ENCODE data around the gene NKTR.

Gene NKTR

DNA sequence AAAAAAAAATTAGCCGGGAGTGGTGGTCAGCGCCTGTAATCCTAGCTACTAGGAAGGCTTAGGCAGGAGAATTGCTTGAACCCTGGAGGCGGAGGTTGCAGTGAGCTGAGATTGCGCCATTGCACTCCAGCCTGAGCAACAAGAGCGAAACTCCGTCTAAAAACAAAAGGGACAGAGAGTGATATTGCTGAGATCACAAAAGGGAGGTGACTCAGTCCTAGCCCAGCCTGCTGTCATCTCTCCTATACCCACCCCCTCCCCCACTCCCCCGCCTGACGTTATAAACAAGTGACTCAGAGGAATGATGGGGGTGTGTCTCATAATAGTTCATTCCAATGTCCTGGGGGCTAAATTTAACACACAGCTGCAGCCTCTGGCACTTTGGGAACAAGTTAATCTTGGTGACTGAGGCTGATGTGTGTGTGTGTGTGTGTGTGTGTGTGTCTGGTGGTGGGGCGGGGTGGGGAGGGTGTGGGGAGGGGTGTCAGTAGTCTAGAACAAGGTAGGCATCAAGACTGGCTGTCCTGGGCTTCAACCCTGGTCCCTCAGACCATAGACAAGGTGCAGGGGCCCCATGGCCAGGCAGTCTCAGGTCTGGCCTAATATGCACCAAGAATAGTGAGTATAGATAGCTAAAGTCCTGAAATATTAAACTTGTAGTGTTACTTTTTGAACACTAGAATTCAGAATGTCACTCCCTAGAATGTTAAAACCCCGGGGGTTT lies 83.6 kb downstream of the NKTR start:
- H3K36me3 ChIP-seq (replicated peaks; ENCODE audit: insufficient read depth, low read length), result no peaks in the 10 kb centered on the region
- H3F3A ChIP-seq (ENCODE audit: insufficient read depth, low read length), result no peaks in the 10 kb centered on the region
- peak; percentile 14 for DNase-seq
- H3K4me3 ChIP-seq (ENCODE audit: low read length), result no peak overlapping the region
- H3K9me2 ChIP-seq (replicated peaks; ENCODE audit: insufficient read depth, low read length), result no peaks in the 10 kb centered on the region
- H2AFZ ChIP-seq (ENCODE audit: low read length), result no peak overlapping the region
- TF ChIP-seq EZH2phosphoT487 (IDR thresholded peaks at IDR 0.05; ENCODE audit: low read length), result no peak
- TF ChIP-seq EZH2 (optimal IDR thresholded peaks at IDR 0.05; ENCODE audit: low read depth, low read length), result no peak
- no peak for TF ChIP-seq CTCF (IDR thresholded peaks at IDR 0.05; ENCODE audit: low read length)
- no peak overlapping the region for H3K4me2 ChIP-seq (ENCODE audit: low read depth, low read length)
- H4K20me1 ChIP-seq (ENCODE audit: insufficient read depth, low read length), result no peaks in the 10 kb centered on the region
- H3K27ac ChIP-seq (ENCODE audit: low read length), result no peak overlapping the region
- H3K79me2 ChIP-seq (ENCODE audit: low read length), result no peaks in the 10 kb centered on the region
- no peaks in the 10 kb centered on the region for H3K9me3 ChIP-seq (replicated peaks; ENCODE audit: insufficient read depth, low read length)
- peaks cover 4% of the 10 kb centered on the region for H3K27me3 ChIP-seq (replicated peaks; ENCODE audit: insufficient read depth, low read length)
- H3K9ac ChIP-seq (ENCODE audit: low read length), result no peak overlapping the region
- H3K4me1 ChIP-seq (ENCODE audit: low read length), result no peaks in the 10 kb centered on the region

- TF ChIP-seq EZH2phosphoT487 (IDR thresholded peaks at IDR 0.05; ENCODE audit: low read length) (no peak), EZH2 (optimal IDR thresholded peaks at IDR 0.05; ENCODE audit: low read depth, low read length) (no peak), CTCF (IDR thresholded peaks at IDR 0.05; ENCODE audit: low read length) (no peak)
- Histone ChIP-seq H3K27ac (ENCODE audit: low read length) (no peak overlapping the region), H3K4me2 (ENCODE audit: low read depth, low read length) (no peak overlapping the region), H3K9me2 (replicated peaks; ENCODE audit: insufficient read depth, low read length) (no peaks in the 10 kb centered on the region), H3K36me3 (replicated peaks; ENCODE audit: insufficient read depth, low read length) (no peaks in the 10 kb centered on the region), H3K4me1 (ENCODE audit: low read length) (no peaks in the 10 kb centered on the region), H3K27me3 (replicated peaks; ENCODE audit: insufficient read depth, low read length) (peaks cover 5% of the 10 kb centered on the region), H4K20me1 (ENCODE audit: insufficient read depth, low read length) (no peaks in the 10 kb centered on the region), H3K4me3 (ENCODE audit: low read length) (no peak overlapping the region), H2AFZ (ENCODE audit: low read length) (no peak overlapping the region), H3K79me2 (ENCODE audit: low read length) (no peaks in the 10 kb centered on the region), H3K9ac (ENCODE audit: low read length) (no peak overlapping the region), H3K9me3 (replicated peaks; ENCODE audit: insufficient read depth, low read length) (no peaks in the 10 kb centered on the region), H3F3A (ENCODE audit: insufficient read depth, low read length) (no peaks in the 10 kb centered on the region)
- no peak for DNase-seq
These were observed 84.3 kb downstream of the NKTR start for GRCh38 chr3:42684632-42685362.

DNA sequence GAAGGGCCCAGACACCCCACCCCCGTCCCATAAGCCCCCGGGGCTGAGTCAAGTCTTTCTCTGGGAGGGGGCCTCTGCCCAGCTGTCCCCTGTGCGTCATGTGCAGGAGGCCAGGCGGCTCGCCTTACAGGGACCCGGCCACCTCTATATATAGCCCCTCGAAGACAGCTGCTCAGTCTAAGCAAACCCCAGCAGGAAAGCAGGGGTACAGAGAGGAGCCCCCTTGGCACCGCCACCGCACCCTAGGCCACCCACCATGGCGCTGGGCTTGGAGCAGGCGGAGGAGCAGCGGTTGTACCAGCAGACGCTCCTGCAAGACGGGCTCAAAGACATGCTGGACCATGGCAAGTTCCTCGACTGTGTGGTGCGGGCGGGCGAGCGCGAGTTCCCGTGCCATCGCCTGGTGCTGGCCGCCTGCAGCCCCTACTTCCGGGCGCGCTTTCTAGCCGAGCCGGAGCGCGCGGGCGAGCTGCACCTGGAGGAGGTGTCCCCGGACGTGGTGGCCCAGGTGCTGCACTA lies 84.9 kb downstream of the NKTR start, which contains the start of gene KLHL40:
Gene KLHL40, plus strand, starts transcription at position 175 of the 519 bp plus-strand sequence. Its CDS starts 82 bp downstream, at position 257.
- Histone ChIP-seq H3K36me3 (replicated peaks; ENCODE audit: insufficient read depth, low read length) (no peaks in the 10 kb centered on the region), H3K4me2 (ENCODE audit: low read depth, low read length) (no peak within 1 kb of the TSS), H3K4me1 (ENCODE audit: low read length) (no peaks in the 10 kb centered on the region), H3K9ac (ENCODE audit: low read length) (no peak within 1 kb of the TSS), H4K20me1 (ENCODE audit: insufficient read depth, low read length) (no peaks in the 10 kb centered on the region), H3K79me2 (ENCODE audit: low read length) (no peaks in the 10 kb centered on the region), H3K9me3 (replicated peaks; ENCODE audit: insufficient read depth, low read length) (no peaks in the 10 kb centered on the region), H3K27me3 (replicated peaks; ENCODE audit: insufficient read depth, low read length) (peaks cover 5% of the 10 kb centered on the region), H3F3A (ENCODE audit: insufficient read depth, low read length) (no peaks in the 10 kb centered on the region), H2AFZ (ENCODE audit: low read length) (no peak within 1 kb of the TSS), H3K4me3 (ENCODE audit: low read length) (no peak within 1 kb of the TSS), H3K9me2 (replicated peaks; ENCODE audit: insufficient read depth, low read length) (no peaks in the 10 kb centered on the region), H3K27ac (ENCODE audit: low read length) (no peak within 1 kb of the TSS)
- no peak for TF ChIP-seq EZH2 (optimal IDR thresholded peaks at IDR 0.05; ENCODE audit: low read depth, low read length)
- no peak for TF ChIP-seq CTCF (IDR thresholded peaks at IDR 0.05; ENCODE audit: low read length)
- TF ChIP-seq EZH2phosphoT487 (IDR thresholded peaks at IDR 0.05; ENCODE audit: low read length), result no peak
- no peak for DNase-seq
